HEK293 (cell line): Measurements from ENCODE around the gene VRK2.

ENCODE experiments used
- CTCF ChIA-PET: fragments of 350-600 bp; formaldehyde crosslinking; extraction: SDS; loops from one replicate; lab custom pipeline; 2021; ENCODE audit warnings: antibody characterized with exemption; lab: Yijun Ruan, JAX
- POLR2A ChIA-PET: fragments of 300-600 bp; formaldehyde crosslinking; extraction: SDS; loops from one replicate; lab custom pipeline; 2020; ENCODE audit warnings: antibody characterized with exemption, inconsistent platforms; lab: Yijun Ruan, JAX
- H3K27ac ChIP-seq: fragments of 200-500 bp; sonication (Bioruptor generic); 2 replicates; pipeline ENCODE4 v1.5.1; 2014; ENCODE audit warnings: low read depth, low read length, control low read depth, inconsistent platforms; ENCODE audit errors: extremely low read depth
- H3K36me3 ChIP-seq, 2 experiments: fragments of 200-500 bp in 1 of 2; sonication (Bioruptor generic) in 1 of 2; 1 replicate in 1 of 2; 2 replicates in 1 of 2; pipeline ENCODE4 v1.5.1; 2014 to 2017; ENCODE audit warnings: inconsistent platforms in 2 of 2, low read length in 2 of 2; ENCODE audit not compliant: control insufficient read depth in 2 of 2, insufficient read depth in 1 of 2
- H3K4me1 ChIP-seq: fragments of 200-500 bp; sonication (Bioruptor generic); 2 replicates; pipeline ENCODE4 v1.5.1; 2014; ENCODE audit warnings: mild to moderate bottlenecking, low read length, inconsistent platforms; ENCODE audit not compliant: control insufficient read depth, insufficient read depth
- H3K4me3 ChIP-seq: 2 replicates; pipeline ENCODE4 v1.5.1; 2011; ENCODE audit warnings: low read depth, mild to moderate bottlenecking, control low read depth, low read length, moderate library complexity
- H3K9me3 ChIP-seq: fragments of 200-500 bp; sonication (Bioruptor generic); 2 replicates; pipeline ENCODE4 v1.5.1; 2014; ENCODE audit warnings: low read depth, low read length, inconsistent platforms; ENCODE audit not compliant: control insufficient read depth, insufficient read depth
- GLIS1 ChIP-seq: fragments of 450-650 bp; formaldehyde crosslinking; IDR thresholded peaks from 2 replicates; pipeline ENCODE4 v1.5.1; 2016; ENCODE audit warnings: missing biosample characterization, missing genetic modification characterization
- KLF16 ChIP-seq: fragments of 450-650 bp; formaldehyde crosslinking; IDR thresholded peaks from 2 replicates; pipeline ENCODE4 v1.5.1; 2017; ENCODE audit warnings: missing biosample characterization, missing genetic modification characterization
- SCRT2 ChIP-seq: fragments of 450-650 bp; formaldehyde crosslinking; IDR thresholded peaks from 2 replicates; pipeline ENCODE4 v1.5.1; 2016; ENCODE audit warnings: missing biosample characterization, missing genetic modification characterization
- TSHZ1 ChIP-seq: fragments of 450-650 bp; formaldehyde crosslinking; IDR thresholded peaks from 2 replicates; pipeline ENCODE4 v1.5.1; 2016; ENCODE audit warnings: missing biosample characterization, missing genetic modification characterization, borderline replicate concordance
- YY1 ChIP-seq: fragments of 450-650 bp; formaldehyde crosslinking; IDR thresholded peaks from 2 replicates; pipeline ENCODE4 v1.5.1; 2018; ENCODE audit warnings: missing biosample characterization, missing genetic modification characterization
- ZBTB8A ChIP-seq: fragments of 450-650 bp; formaldehyde crosslinking; IDR thresholded peaks from 2 replicates; pipeline ENCODE4 v1.5.1; 2016; ENCODE audit warnings: missing biosample characterization, missing genetic modification characterization
- ZIC2 ChIP-seq: fragments of 450-650 bp; formaldehyde crosslinking; IDR thresholded peaks from 2 replicates; pipeline ENCODE4 v1.5.1; 2016; ENCODE audit warnings: missing biosample characterization, missing genetic modification characterization
- ZNF10 ChIP-seq: fragments of 450-650 bp; formaldehyde crosslinking; IDR thresholded peaks from 2 replicates; pipeline ENCODE4 v1.5.1; 2017; ENCODE audit warnings: missing biosample characterization, missing genetic modification characterization
- ZNF157 ChIP-seq: fragments of 450-650 bp; formaldehyde crosslinking; IDR thresholded peaks from 2 replicates; pipeline ENCODE4 v1.5.1; 2016; ENCODE audit warnings: missing biosample characterization, missing genetic modification characterization
- ZNF26 ChIP-seq: fragments of 450-650 bp; formaldehyde crosslinking; IDR thresholded peaks from 2 replicates; pipeline ENCODE4 v1.5.1; 2016; ENCODE audit warnings: missing biosample characterization, missing genetic modification characterization
- ZNF274 ChIP-seq, 2 experiments: fragments of 200-500 bp in 1 of 2; fragments of 450-650 bp in 1 of 2; sonication (Bioruptor generic) in 1 of 2; formaldehyde crosslinking in 1 of 2; IDR thresholded peaks; 2 replicates each; pipeline versions ENCODE4 v1.5.1 to v1.6.1; 2014 to 2016; ENCODE audit warnings: borderline replicate concordance in 1 of 2, inconsistent platforms in 1 of 2, low read length in 1 of 2, missing biosample characterization in 1 of 2, missing genetic modification characterization in 1 of 2
- ZNF280C ChIP-seq: fragments of 450-650 bp; formaldehyde crosslinking; IDR thresholded peaks from 2 replicates; pipeline ENCODE4 v1.5.1; 2016; ENCODE audit warnings: missing biosample characterization, missing genetic modification characterization
- ZNF433 ChIP-seq: fragments of 450-650 bp; formaldehyde crosslinking; IDR thresholded peaks from 2 replicates; pipeline ENCODE4 v1.5.1; 2016; ENCODE audit warnings: missing biosample characterization, missing genetic modification characterization, low read depth
- ZNF48 ChIP-seq: fragments of 450-650 bp; formaldehyde crosslinking; IDR thresholded peaks from 2 replicates; pipeline ENCODE4 v1.5.1; 2016; ENCODE audit warnings: missing biosample characterization, missing genetic modification characterization
- ZNF488 ChIP-seq: fragments of 450-650 bp; formaldehyde crosslinking; IDR thresholded peaks from 2 replicates; pipeline ENCODE4 v1.5.1; 2016; ENCODE audit warnings: missing biosample characterization, missing genetic modification characterization
- ZNF510 ChIP-seq: fragments of 450-650 bp; formaldehyde crosslinking; IDR thresholded peaks from 2 replicates; pipeline ENCODE4 v1.5.1; 2018; ENCODE audit warnings: mild to moderate bottlenecking, missing genetic modification characterization, missing biosample characterization; ENCODE audit not compliant: insufficient replicate concordance
- ZNF514 ChIP-seq: fragments of 450-650 bp; formaldehyde crosslinking; IDR thresholded peaks from 2 replicates; pipeline ENCODE4 v1.5.1; 2016; ENCODE audit warnings: missing biosample characterization, missing genetic modification characterization
- ZNF555 ChIP-seq: fragments of 450-650 bp; formaldehyde crosslinking; conservative IDR thresholded peaks from 2 replicates; pipeline ENCODE4 v1.5.1; 2017; ENCODE audit warnings: missing biosample characterization, mild to moderate bottlenecking, missing genetic modification characterization, inconsistent platforms
- ZNF558 ChIP-seq: fragments of 450-650 bp; formaldehyde crosslinking; IDR thresholded peaks from 2 replicates; pipeline ENCODE4 v1.5.1; 2016; ENCODE audit warnings: missing biosample characterization, missing genetic modification characterization
- ZNF561 ChIP-seq: fragments of 450-650 bp; IDR thresholded peaks from 2 replicates; pipeline ENCODE4 v1.5.1; 2018; ENCODE audit warnings: missing biosample characterization, missing genetic modification characterization, borderline replicate concordance
- ZNF585B ChIP-seq: fragments of 450-650 bp; formaldehyde crosslinking; IDR thresholded peaks from 2 replicates; pipeline ENCODE4 v1.5.1; 2016; ENCODE audit warnings: missing biosample characterization, missing genetic modification characterization
- ZNF624 ChIP-seq: fragments of 450-650 bp; formaldehyde crosslinking; IDR thresholded peaks from 2 replicates; pipeline ENCODE4 v1.5.1; 2017; ENCODE audit warnings: missing biosample characterization, missing genetic modification characterization
- ZNF670 ChIP-seq: fragments of 450-650 bp; formaldehyde crosslinking; IDR thresholded peaks from 2 replicates; pipeline ENCODE4 v1.5.1; 2016; ENCODE audit warnings: missing biosample characterization, missing genetic modification characterization, low read depth
- ZNF707 ChIP-seq: fragments of 450-650 bp; formaldehyde crosslinking; IDR thresholded peaks from 2 replicates; pipeline ENCODE4 v1.5.1; 2016; ENCODE audit warnings: missing biosample characterization, missing genetic modification characterization
- ZNF76 ChIP-seq: fragments of 450-650 bp; formaldehyde crosslinking; IDR thresholded peaks from 2 replicates; pipeline ENCODE4; 2016; ENCODE audit warnings: low read depth, missing biosample characterization, missing genetic modification characterization, borderline replicate concordance
- ZNF768 ChIP-seq: fragments of 450-650 bp; formaldehyde crosslinking; IDR thresholded peaks from 2 replicates; pipeline ENCODE4 v1.5.1; 2018; ENCODE audit warnings: missing biosample characterization, mild to moderate bottlenecking, missing genetic modification characterization
- ZNF777 ChIP-seq: fragments of 450-650 bp; formaldehyde crosslinking; IDR thresholded peaks from 2 replicates; pipeline ENCODE4 v1.5.1; 2017; ENCODE audit warnings: missing biosample characterization, missing genetic modification characterization, borderline replicate concordance
- ZSCAN4 ChIP-seq: fragments of 450-650 bp; formaldehyde crosslinking; IDR thresholded peaks from 2 replicates; pipeline ENCODE4 v1.5.1; 2017; ENCODE audit warnings: missing biosample characterization, missing genetic modification characterization

The VRK2 gene

GRCh38 chr2:58046585-58047372 is at the start of gene VRK2:
TSS of gene VRK2 (plus strand) at chr2:58046806. CDS start at chr2:58048832, 2,026 bp downstream.
- ChIA-PET CTCF (interaction anchor here (0.6 to 0.7 kb wide), 2 partner anchors 11 to 1847 kb away, joined by 3 to 4 read pairs; no protein-coding TSS in a partner anchor), POLR2A (interaction anchor here (0.7 to 1.5 kb wide), 10 partner anchors 12 to 286 kb away, joined by 3 to 4 read pairs (median 3); partner anchors contain the start of gene FANCL)
- Histone ChIP-seq H3K9me3 (no peaks in the 10 kb centered on the region), H3K36me3 (peaks cover 0 to 11% of the 10 kb centered on the region in 2 experiments; a peak in 1 of 3 replicates), H3K4me1 (peaks cover 7% of the 10 kb centered on the region; the same call in 1 of the 2 replicates), H3K4me3 (peak within 1 kb of the TSS; percentile 76), H3K27ac (peak within 1 kb of the TSS; percentile 92)
- TF ChIP-seq YY1 (tag by site-specific recombination) (0 out of 2 replicates have a peak, but pooled peaks have one; percentile 24), ZNF157 (tag by site-specific recombination) (no peak), ZNF555 (tag by site-specific recombination) (no peak), ZNF274 (IDR thresholded peaks at IDR 0.05; ENCODE audit: low read length) (no peak), ZNF274 (tag by site-specific recombination; IDR thresholded peaks at IDR 0.05; ENCODE audit: borderline replicate concordance) (no peak), ZBTB8A (peak; percentile 57), ZNF280C (tag by site-specific recombination) (no peak), ZIC2 (peak; percentile 76), GLIS1 (tag by site-specific recombination) (peak; percentile 56), TSHZ1 (tag by site-specific recombination) (no peak), ZNF707 (tag by site-specific recombination) (no peak), ZNF561 (tag by site-specific recombination) (no peak; the same call in none of the 2 replicates), ZNF26 (tag by site-specific recombination) (no peak), ZNF510 (tag by site-specific recombination) (no peak), ZNF10 (no peak), ZNF433 (tag by site-specific recombination) (no peak), ZNF670 (tag by site-specific recombination) (no peak), ZNF48 (tag by site-specific recombination) (no peak), ZNF777 (tag by site-specific recombination) (0 out of 2 replicates have a peak, but pooled peaks have one; percentile 73), ZNF585B (peak; percentile 18; the same call in 1 of the 2 replicates), ZSCAN4 (tag by site-specific recombination) (no peak), SCRT2 (peak; percentile 26; the same call in 1 of the 2 replicates), ZNF488 (tag by site-specific recombination) (no peak), ZNF558 (tag by site-specific recombination) (no peak), KLF16 (tag by site-specific recombination) (peak; percentile 74), ZNF76 (tag by site-specific recombination) (no peak), ZNF514 (tag by site-specific recombination) (no peak), ZNF624 (tag by site-specific recombination) (no peak), ZNF768 (tag by site-specific recombination) (0 out of 2 replicates have a peak, but pooled peaks have one; percentile 3)
